ENCODE results near the gene FBXO45. TPM values are rescaled to one million over a fixed set of nuclear protein-coding genes. Genes with fewer than 3 reads are reported as not detected.
A peak's percentile ranks its signal among the peaks of the same experiment; 100 is the strongest.
"Not testable (repeated sequence)": the region's sequence is repeated elsewhere in the genome, so short reads cannot be mapped to it uniquely, and the experiment has no call there.

The FBXO45 gene
- total RNA-seq, 1 experiment from 2014 or later = 20.4 TPM

DNA sequence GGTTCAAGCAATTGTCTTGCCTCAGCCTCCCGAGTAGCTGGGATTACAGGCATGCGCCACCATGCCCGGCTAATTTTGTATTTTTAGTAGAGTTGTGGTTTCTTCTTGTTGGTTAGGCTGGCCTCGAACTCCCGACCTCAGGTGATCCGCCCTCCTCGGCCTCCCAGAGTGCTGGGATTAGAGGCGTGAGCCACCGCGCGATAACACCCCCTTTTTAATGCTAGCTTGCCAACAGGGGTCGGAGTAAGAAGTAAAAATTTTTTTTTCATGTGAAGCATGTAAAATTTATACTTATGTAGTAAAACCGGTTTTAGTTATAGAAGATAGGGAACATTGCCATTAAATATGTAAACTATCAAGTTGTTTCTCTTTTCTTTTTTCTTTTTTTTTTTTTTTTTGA lies 1.9 kb downstream of the FBXO45 start:
- not testable (repeated sequence) for H3K27me3 ChIP-seq (replicated peaks); H3K4me3 ChIP-seq; H3K4me1 ChIP-seq (replicated peaks); DNase-seq (ENCODE audit: low read depth in 1 of 2, low spot score in 2 of 2); H3K27ac ChIP-seq; H3K9me3 ChIP-seq (replicated peaks)
- peaks cover 11% of the 10 kb centered on the region for H3K36me3 ChIP-seq

DNA sequence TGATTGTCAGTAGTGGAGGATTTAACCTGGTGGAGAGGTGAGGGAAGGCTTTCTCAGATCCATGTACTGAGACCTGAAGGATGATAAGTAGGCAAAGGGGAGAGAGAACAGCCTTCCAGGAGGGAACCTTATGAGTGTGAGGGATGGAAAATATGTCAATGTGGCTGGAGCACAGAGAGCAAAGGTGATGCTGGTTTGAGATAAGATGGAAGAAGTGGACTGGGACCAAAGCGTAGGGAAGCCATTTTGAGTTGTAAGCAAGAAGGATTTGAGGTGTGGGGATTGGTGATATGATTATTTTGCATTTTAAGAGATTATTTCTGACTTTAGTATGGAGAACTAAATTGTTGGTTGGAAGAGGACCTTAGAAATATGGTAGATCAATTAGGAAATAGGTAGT lies 3.9 kb downstream of the FBXO45 start:
- no peak for DNase-seq (ENCODE audit: low read depth in 1 of 2, low spot score in 2 of 2)
- no peaks in the 10 kb centered on the region for H3K27me3 ChIP-seq (replicated peaks)
- H3K27ac ChIP-seq = no peak overlapping the region
- H3K4me3 ChIP-seq = no peak overlapping the region
- H3K9me3 ChIP-seq (replicated peaks) = no peaks in the 10 kb centered on the region
- peaks cover 3% of the 10 kb centered on the region for H3K4me1 ChIP-seq (replicated peaks)
- H3K36me3 ChIP-seq = peaks cover 5% of the 10 kb centered on the region

DNA sequence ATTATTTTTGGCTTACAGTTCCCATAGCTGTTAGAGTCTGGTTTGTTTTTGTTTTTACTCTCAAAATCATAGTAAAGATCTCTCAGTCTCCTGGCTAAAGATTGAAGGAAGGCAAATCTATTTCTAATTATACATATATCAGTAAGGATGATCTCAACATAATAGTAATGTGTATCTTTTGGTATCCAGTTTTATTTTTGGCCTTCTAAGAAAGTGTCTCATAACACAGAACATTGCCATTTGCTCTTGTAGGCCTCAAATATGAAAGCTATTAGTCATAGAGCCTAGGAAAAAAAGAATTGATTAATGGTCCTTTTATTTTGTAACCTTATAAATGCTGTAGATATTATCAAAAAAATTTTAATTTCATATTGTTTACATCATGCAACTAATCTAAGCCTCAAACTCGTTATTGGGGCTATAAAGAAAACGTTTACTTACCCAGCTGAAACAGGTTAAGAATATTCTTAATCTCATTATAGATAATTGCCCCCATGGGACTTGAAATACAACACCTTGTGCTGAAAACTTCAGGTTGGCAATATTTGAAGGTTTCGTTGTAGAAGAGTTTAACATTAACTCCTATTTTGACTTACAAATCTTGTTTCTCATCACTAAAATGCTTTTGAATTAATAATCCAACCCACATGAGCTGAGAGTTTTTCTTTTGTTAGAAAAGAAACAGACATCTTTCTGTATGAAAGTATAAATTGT lies 16.7 kb downstream of the FBXO45 start:
- Histone ChIP-seq H3K4me3 (no peak overlapping the region), H3K9me3 (replicated peaks) (no peaks in the 10 kb centered on the region), H3K27ac (no peak overlapping the region), H3K36me3 (peaks cover 37% of the 10 kb centered on the region), H3K27me3 (replicated peaks) (no peaks in the 10 kb centered on the region), H3K4me1 (replicated peaks) (no peaks in the 10 kb centered on the region)
- DNase-seq (ENCODE audit: low read depth in 1 of 2, low spot score in 2 of 2) = no peak

DNA sequence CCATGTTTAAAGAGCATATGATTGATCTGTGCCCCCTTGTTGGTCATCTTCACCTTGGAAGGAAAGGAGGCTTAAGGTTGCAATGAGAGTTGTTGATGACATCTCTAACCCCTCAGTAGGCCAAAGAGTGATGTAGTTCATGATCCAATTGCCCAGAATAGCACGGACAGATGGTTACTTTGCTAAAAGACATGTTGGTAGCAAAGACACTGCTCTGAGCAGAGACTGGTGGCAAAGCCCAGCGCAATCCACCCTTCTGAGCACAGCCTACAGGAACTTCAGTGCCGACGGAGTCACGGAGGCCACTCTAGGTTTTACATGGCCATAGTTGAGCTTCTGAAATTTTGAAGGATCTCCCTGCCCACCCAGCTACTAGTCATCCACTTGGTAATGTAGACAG lies 21.8 kb downstream of the FBXO45 start:
- no peak overlapping the region for H3K27ac ChIP-seq

DNA sequence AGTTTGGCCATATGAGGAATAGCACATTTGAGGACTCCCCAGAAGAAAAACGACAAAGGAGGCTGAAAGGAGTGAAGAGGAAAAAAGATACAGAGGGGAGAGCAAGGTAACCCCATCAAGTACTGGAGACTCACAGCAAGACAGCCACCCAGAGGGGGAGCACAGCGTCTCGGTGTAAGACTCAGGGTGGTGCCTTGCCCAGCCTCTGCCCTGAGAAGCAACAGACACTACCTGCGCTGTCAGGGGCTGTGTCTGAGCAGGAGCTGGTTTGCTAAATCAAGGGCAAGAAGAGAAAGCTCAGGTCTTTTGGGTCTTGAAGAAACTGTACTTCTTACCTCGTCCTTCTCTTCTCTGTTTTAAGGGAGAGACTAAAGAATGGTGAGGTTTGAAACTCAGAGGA lies 27.9 kb downstream of the FBXO45 start:
- no peaks in the 10 kb centered on the region for H3K9me3 ChIP-seq (replicated peaks)
- no peak for DNase-seq (ENCODE audit: low read depth in 1 of 2, low spot score in 2 of 2)
- no peak overlapping the region for H3K27ac ChIP-seq
- no peaks in the 10 kb centered on the region for H3K4me1 ChIP-seq (replicated peaks)
- no peaks in the 10 kb centered on the region for H3K27me3 ChIP-seq (replicated peaks)
- no peak overlapping the region for H3K4me3 ChIP-seq
- H3K36me3 ChIP-seq = no peaks in the 10 kb centered on the region

More for the DNA sequence above, 21.8 kb downstream of the FBXO45 start:
- Histone ChIP-seq H3K4me1 (replicated peaks) (no peaks in the 10 kb centered on the region), H3K27me3 (replicated peaks) (no peaks in the 10 kb centered on the region), H3K9me3 (replicated peaks) (no peaks in the 10 kb centered on the region), H3K4me3 (no peak overlapping the region), H3K36me3 (peaks cover 15% of the 10 kb centered on the region)
- DNase-seq (ENCODE audit: low read depth in 1 of 2, low spot score in 2 of 2) = no peak

DNA sequence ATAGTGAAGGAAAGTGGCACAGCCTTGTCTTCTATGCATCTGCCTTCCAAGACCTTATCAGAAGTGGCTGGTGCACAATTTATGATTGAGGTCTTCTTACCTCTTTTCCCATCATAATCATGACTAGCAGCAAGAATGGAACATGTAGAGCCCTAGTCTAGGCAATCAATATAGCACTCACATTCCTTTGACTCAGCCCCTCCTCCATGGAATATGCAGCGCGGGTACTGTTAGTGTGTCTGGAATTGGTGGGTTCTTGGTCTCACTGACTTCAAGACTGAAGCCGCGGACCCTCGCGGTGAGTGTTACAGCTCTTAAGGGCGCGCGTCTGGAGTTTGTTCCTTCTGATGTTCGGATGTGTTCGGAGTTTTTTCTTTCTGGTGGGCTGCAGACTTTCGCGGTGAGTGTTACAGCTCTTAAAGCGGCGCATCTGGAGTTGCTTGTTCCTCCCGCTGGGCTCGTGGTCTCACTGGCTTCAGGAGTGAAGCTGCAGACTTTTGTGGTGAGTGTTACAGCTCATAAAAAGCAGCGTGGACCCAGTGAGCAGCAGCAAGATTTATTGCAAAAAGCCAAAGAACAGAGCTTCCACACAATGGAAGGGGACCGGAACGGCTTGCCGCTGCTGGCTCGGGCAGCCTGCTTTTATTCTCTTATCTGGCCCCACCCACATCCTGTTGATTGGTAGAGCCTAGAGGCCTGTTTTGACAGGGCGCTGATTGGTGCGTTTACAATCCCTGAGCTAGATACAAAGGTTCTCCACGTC lies 29.7 kb downstream of the FBXO45 start:
- H3K27ac ChIP-seq; H3K4me1 ChIP-seq (replicated peaks); H3K9me3 ChIP-seq (replicated peaks); H3K27me3 ChIP-seq (replicated peaks); H3K36me3 ChIP-seq: not testable (repeated sequence)
- DNase-seq (ENCODE audit: low read depth in 1 of 2, low spot score in 2 of 2) = peak in 1 of 2 experiments; percentile 9
- H3K4me3 ChIP-seq = peak overlapping the region; percentile 14

DNA sequence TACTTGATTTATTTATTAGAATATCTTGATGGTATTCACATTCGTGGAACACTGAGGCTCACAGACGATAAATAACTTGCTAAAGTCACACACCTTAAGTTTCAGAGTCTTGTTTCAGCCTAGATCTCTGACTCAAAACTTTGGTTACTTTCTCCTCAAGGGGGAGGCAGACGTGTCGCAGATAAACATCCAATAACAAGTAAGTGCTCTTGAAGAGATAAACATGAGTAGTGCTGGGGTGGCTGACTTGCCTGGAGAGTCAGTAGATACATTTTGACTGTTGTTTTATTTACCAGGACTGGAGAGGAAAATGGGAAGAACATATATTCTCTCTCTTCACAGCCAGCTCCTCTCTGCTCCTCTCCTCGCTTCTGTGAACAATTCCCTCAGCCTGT lies 31.3 kb downstream of the FBXO45 start:
- no peak for DNase-seq (ENCODE audit: low read depth in 1 of 2, low spot score in 2 of 2)
- H3K27ac ChIP-seq = no peak overlapping the region
- no peaks in the 10 kb centered on the region for H3K9me3 ChIP-seq (replicated peaks)
- H3K27me3 ChIP-seq (replicated peaks) = peaks cover 3% of the 10 kb centered on the region; the same call in 1 of the 2 replicates
- no peaks in the 10 kb centered on the region for H3K36me3 ChIP-seq
- no peaks in the 10 kb centered on the region for H3K4me1 ChIP-seq (replicated peaks)
- no peak overlapping the region for H3K4me3 ChIP-seq

DNA sequence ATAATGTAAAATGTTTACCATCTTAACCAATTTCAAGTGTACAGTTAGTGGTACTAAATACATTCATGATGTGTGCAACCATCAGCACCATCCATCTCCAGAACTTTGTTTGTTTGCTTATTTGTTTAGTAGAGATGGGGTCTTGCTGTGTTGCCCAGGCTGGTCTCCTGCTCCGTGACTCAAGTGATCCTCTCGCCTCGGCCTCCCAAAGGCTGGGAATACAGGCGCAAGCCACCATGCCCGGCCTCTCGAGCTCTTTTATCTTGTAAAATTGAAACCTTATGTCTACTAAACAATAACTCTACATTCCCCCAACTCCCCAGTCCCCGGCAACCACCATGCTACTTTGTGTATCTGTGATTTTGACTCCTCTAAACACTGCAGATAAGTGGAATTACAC lies 31.9 kb downstream of the FBXO45 start:
- Histone ChIP-seq H3K27me3 (replicated peaks) (peaks cover 5% of the 10 kb centered on the region; the same call in 1 of the 2 replicates), H3K36me3 (no peaks in the 10 kb centered on the region), H3K27ac (no peak overlapping the region), H3K9me3 (replicated peaks) (no peaks in the 10 kb centered on the region), H3K4me1 (replicated peaks) (no peaks in the 10 kb centered on the region), H3K4me3 (no peak overlapping the region)
- no peak for DNase-seq (ENCODE audit: low read depth in 1 of 2, low spot score in 2 of 2)

DNA sequence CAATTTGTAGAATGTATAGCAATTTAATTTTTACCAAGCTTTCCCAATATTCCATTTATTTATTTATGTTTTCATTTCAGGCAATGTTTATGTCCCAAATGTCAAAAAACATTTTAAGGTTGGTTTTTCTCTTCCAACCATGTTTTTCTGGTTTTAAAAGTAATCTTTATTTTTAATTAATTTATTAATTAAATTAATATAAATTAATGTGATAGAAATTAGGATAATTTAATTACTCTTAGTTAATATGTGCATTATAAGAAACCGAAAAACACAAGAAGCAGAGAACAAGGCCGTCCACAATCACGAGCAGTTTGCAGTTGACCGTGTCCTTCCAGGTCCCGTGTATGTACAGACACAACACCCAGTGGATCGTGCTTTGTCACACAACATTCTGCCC lies 34.2 kb downstream of the FBXO45 start:
- Histone ChIP-seq H3K4me3 (no peak overlapping the region), H3K4me1 (replicated peaks) (no peaks in the 10 kb centered on the region), H3K36me3 (no peaks in the 10 kb centered on the region), H3K27ac (no peak overlapping the region), H3K9me3 (replicated peaks) (no peaks in the 10 kb centered on the region), H3K27me3 (replicated peaks) (peaks cover 6% of the 10 kb centered on the region; the same call in 1 of the 2 replicates)
- no peak for DNase-seq (ENCODE audit: low read depth in 1 of 2, low spot score in 2 of 2)

DNA sequence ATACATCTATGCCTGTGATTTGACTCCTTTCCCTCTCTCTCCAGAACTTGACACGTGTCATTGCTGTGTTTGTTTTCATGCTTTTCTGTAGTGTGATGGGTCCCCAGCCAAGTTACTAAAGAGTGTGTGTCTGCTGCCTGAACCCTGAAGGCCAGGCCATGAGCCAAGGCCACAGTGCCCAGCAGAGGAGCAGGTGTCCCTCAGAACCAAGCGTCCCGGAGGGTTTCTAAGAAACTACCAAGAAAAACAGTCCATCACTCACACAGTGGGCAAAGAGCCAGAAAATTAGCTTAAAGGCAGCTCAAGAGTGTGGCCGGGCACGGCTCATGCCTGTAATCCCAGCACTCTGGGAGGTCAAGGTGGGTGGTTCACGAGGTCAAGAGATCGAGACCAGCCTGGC lies 35.2 kb downstream of the FBXO45 start:
- H3K27me3 ChIP-seq (replicated peaks) = peaks cover 7% of the 10 kb centered on the region; the same call in 1 of the 2 replicates
- H3K9me3 ChIP-seq (replicated peaks) = no peaks in the 10 kb centered on the region
- DNase-seq (ENCODE audit: low read depth in 1 of 2, low spot score in 2 of 2) = no peak
- no peak overlapping the region for H3K4me3 ChIP-seq
- no peak overlapping the region for H3K27ac ChIP-seq
- no peaks in the 10 kb centered on the region for H3K4me1 ChIP-seq (replicated peaks)
- H3K36me3 ChIP-seq = no peaks in the 10 kb centered on the region

DNA sequence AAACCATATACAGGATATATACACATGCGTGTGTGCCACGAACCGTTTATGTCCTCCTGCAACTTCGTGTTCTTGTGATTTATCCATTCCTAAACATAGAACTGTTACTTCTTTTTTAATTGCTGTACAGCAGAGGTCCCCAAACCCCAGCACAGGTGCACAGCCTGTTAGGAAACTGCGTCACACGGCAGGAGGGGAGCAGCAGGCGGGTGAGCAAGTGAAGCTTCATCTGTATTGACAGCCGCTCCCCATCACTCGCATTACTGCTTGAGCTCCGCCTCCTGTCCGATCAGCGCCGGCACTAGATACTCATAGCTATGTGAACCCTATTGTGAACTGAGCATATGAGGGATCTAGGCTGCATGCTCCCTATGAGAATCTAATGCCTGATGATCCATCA lies 36.1 kb downstream of the FBXO45 start:
- DNase-seq (ENCODE audit: low read depth in 1 of 2, low spot score in 2 of 2) = no peak
- Histone ChIP-seq H3K27ac (no peak overlapping the region), H3K9me3 (replicated peaks) (no peaks in the 10 kb centered on the region), H3K4me3 (no peak overlapping the region), H3K4me1 (replicated peaks) (no peaks in the 10 kb centered on the region), H3K36me3 (no peaks in the 10 kb centered on the region), H3K27me3 (replicated peaks) (peaks cover 7% of the 10 kb centered on the region; the same call in 1 of the 2 replicates)

DNA sequence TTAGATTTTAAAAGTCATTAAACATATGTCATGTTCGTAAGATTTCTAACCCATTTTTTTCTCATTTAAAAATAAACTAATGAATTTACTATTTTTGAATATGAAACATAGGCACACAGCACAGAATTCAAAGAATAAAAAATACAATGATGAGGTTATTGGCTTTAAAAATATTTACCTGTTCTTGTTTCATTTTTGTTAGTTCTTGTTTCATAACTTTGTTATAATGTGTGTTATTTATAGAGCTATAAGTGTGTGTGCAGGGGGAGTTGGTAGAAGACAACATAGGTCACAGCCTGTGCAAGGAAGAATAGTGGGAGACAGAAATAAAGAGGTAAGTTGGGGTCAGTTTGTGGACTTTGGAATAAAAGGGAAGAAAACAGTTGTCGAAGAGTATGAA lies 40.2 kb downstream of the FBXO45 start:
- Histone ChIP-seq H3K4me1 (replicated peaks) (no peaks in the 10 kb centered on the region), H3K27ac (no peak overlapping the region), H3K9me3 (replicated peaks) (no peaks in the 10 kb centered on the region), H3K27me3 (replicated peaks) (peaks cover 7% of the 10 kb centered on the region; the same call in 1 of the 2 replicates), H3K36me3 (no peaks in the 10 kb centered on the region), H3K4me3 (no peak overlapping the region)
- no peak for DNase-seq (ENCODE audit: low read depth in 1 of 2, low spot score in 2 of 2)

DNA sequence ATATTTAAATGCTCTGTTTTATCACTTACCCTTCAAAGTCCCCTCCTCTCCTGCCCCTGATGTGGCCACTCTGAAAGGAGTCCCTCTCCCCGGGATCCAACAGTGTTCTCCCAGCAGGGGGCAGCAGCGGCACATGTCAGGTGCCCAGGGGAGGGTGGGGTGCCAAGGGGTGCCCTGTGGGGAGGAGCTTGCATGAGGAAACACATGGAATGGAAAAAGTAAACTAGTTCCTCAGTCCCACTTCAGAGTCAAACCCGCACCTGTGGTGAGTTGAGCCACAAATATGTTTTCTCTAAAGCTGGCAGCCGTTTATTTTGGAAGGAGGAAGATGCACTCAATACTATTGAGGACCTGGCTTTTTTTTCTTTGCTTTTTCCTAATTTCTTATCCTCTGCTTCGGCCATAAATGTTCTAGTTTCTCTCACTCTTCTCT lies 40.9 kb downstream of the FBXO45 start:
- peak; percentile 58 to 87 for DNase-seq (ENCODE audit: low read depth in 1 of 2, low spot score in 2 of 2)
- Histone ChIP-seq H3K27me3 (replicated peaks) (peaks cover 7% of the 10 kb centered on the region; the same call in 1 of the 2 replicates), H3K4me1 (replicated peaks) (no peaks in the 10 kb centered on the region), H3K4me3 (no peak overlapping the region), H3K9me3 (replicated peaks) (no peaks in the 10 kb centered on the region), H3K27ac (no peak overlapping the region), H3K36me3 (no peaks in the 10 kb centered on the region)

DNA sequence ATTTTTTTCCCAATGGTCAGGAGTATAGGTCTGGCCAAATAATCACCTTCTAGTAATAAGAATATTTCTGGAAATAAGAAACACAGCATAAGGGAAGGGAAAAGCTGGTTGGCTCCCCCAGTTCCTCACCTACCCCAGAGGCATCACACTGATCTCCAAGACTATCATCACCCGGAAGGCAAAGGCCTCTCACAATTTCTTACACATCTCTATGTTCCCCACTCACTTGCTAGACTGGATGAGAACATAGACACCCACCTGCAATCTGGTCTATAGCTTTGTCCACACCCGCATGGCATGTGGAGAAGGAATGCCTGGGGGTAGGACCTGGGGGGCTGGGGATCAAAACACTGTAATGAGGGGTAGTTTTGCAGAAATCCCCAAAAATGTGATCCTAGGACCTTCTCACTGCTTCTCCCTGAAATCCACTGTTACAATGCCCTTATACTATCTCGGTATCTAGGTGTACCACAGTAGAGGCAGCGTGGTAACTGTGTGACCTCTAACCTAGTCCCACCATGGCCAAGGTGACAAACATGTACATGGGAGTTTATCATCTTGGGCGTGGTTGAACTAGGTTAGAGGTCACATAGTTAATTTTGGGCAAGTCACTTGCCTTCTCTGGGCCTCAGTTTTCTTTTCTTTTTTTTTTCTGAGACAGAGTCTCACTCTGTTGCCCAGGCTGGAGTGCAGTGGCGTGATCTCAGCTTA lies 41.5 kb downstream of the FBXO45 start:
- H3K4me1 ChIP-seq (replicated peaks) = no peaks in the 10 kb centered on the region
- no peak for DNase-seq (ENCODE audit: low read depth in 1 of 2, low spot score in 2 of 2)
- H3K9me3 ChIP-seq (replicated peaks) = no peaks in the 10 kb centered on the region

More for the DNA sequence above, 41.5 kb downstream of the FBXO45 start:
- Histone ChIP-seq H3K27ac (no peak overlapping the region), H3K27me3 (replicated peaks) (0 out of 2 replicates have a peak, but pooled peaks cover 2% of the 10 kb centered on the region), H3K4me3 (no peak overlapping the region), H3K36me3 (no peaks in the 10 kb centered on the region)

All from SJSA1 (cell line).